GM10266 (cell line): ENCODE measurements around the gene C5orf58.
"Not testable (repeated sequence)": the region's sequence is repeated elsewhere in the genome, so short reads cannot be mapped to it uniquely, and the experiment has no call there.

Experiments used
- DNase-seq: peaks from one replicate; pipeline ENCODE4 v3.0.0; 2012; ENCODE audit errors: extremely low spot score
- TF ChIP-seq, protein P1 (sequence below): IDR thresholded peaks from 2 replicates; pipeline ENCODE4 v1.5.1; 2012; ENCODE audit warnings: mild to moderate bottlenecking, low read depth; ENCODE audit not compliant: control insufficient read depth, insufficient read depth; ENCODE audit errors: missing control alignments

The C5orf58 gene

DNA sequence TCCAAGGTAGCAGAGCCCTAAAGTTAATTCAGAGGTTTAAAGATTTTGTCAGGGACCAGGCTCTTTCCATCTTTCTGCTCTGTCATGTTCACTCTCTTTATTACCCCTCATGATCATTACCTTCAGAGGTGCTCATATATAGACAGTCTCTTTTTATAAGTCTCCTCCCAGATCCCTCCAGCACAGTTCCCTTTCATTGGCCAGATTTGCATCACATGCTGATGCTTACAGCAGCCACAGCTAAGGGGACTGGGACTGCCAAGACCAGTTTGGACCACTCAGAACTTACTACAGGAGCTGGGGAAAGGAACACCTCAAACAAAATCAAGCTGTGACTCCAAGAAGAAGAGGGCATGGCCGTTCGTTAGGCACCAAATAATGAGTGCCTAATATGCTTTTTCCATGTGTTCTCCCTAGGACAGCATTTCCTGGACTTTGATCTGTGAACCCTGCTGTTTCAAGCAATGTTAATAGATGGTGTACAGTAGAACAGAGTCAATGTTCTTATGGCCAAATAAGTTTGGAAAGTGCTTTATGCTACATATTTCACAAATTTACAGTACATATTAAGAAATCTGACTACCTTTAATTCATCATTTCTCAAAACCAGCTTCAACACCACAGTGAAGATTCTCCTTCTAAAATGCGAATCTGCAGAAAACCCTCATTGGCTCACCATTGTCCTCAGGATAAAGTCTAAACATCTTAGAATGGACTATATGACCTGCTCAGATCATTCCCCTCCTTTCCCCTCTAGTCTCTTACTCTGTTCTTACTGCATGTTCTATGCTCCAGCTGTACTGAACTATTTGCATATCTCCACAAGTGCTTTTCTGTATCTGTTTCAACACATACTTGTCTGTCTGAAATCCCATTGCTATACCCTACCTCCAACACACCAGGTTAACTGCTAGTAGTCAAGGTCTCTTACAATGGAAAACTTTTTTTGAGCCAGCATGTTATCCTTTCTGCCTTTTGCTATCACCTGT is 3.4 kb downstream of the C5orf58 start:
- TF ChIP-seq, protein P1, sequence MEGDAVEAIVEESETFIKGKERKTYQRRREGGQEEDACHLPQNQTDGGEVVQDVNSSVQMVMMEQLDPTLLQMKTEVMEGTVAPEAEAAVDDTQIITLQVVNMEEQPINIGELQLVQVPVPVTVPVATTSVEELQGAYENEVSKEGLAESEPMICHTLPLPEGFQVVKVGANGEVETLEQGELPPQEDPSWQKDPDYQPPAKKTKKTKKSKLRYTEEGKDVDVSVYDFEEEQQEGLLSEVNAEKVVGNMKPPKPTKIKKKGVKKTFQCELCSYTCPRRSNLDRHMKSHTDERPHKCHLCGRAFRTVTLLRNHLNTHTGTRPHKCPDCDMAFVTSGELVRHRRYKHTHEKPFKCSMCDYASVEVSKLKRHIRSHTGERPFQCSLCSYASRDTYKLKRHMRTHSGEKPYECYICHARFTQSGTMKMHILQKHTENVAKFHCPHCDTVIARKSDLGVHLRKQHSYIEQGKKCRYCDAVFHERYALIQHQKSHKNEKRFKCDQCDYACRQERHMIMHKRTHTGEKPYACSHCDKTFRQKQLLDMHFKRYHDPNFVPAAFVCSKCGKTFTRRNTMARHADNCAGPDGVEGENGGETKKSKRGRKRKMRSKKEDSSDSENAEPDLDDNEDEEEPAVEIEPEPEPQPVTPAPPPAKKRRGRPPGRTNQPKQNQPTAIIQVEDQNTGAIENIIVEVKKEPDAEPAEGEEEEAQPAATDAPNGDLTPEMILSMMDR: no peak
- DNase-seq: no peak

DNA sequence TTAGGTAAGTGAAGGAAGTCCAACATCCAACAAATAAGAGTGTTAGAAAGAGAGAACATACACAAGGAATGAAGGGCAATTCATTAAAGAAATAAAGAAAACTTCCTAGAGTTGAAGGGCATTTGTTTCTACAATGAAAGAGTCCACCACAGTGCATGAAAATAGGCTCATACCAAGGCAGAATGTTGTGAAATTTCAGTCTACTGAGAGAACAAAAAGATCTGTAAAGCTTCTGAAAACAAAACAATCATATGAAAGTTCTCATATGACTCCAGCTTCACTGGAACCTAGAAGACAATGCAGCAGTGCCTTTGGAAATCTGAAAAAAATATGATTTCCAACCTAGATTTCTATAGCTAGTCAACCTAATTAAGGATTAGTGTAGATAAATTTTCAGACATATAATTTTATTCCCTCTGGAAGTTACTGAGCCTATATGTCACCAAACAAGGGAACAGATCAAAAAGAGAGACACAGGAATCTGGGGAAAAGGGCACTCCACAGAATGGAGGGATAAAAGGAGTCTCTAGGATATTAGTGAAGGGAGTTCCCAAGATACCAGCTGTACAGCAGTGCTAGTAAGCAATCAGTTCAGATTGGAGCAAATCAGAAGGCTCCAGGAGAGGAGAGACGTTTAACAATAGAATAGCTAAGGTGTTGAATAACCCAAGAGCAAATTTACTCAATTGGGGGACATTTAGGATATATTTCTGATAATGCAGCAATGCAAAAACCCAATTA is 5.8 kb downstream of the C5orf58 start:
- DNase-seq: no peak
- TF ChIP-seq, protein P1: no peak

DNA sequence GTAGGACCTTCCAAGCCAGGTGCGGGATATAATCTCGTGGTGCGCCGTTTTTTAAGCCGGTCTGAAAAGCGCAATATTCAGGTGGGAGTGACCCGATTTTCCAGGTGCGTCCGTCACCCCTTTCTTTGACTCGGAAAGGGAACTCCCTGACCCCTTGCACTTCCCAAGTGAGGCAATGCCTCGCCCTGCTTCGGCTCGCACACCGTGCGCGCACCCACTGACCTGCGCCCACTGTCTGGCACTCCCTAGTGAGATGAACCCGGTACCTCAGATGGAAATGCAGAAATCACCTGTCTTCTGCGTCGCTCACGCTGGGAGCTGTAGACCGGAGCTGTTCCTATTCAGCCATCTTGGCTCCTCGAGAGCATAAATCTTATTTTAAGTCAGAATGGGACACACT is 12.7 kb downstream of the C5orf58 start:
- not testable (repeated sequence) for DNase-seq

DNA sequence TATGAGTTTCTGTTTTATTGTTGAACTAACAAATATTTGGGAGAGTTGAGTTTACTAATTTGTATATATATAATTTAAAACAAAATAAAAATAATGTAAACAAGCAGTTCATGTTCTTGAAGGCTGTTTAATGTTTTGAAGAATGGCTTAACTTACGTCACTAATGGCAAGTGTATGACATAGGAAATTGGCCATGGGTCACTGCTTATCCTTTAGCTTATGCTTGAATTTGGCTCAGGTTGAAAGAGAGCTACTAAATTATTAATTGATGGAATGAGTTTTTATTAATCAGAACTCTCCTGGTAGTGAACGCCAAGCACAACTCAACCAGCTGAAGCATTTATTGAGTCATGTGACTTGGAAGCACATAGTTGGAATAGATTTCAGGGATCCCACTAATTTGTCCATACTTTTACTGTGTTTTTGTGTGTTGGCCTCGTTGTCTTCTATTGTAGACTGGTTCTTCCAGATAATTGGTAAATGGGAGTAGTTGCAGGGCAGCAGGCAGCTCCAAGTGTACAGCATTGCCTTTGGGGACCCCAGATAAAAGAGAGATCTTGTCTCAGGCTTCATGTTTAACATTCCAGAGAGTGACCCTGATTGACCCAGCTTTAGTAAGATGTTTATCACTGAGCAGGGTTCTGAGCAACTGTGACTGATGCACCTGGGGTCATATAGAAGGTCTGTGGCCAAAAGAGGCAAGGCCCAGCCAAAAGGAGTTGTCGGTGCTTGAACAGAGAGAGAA is 13.5 kb downstream of the C5orf58 start:
- DNase-seq: no peak
- TF ChIP-seq, protein P1: no peak

DNA sequence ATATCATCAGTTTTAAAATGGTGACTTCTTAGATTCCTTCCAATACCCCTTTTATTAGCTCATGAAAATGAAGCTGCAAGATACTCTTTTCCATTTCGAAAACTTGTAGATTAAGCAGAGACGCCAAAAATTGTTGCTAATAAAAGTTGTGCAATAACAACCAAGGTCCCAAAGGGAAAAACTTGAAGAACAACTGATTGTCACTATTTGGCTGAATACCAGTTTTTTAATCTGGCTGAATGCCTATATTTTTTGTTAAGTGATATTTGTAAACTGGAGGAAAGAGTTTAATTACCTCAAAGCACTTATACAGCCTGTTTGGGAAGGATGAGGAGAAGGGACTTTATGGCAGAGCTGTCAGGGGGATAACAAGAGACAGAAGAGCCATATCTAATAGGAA is 14.6 kb downstream of the C5orf58 start:
- TF ChIP-seq, protein P1: no peak
- DNase-seq: no peak

DNA sequence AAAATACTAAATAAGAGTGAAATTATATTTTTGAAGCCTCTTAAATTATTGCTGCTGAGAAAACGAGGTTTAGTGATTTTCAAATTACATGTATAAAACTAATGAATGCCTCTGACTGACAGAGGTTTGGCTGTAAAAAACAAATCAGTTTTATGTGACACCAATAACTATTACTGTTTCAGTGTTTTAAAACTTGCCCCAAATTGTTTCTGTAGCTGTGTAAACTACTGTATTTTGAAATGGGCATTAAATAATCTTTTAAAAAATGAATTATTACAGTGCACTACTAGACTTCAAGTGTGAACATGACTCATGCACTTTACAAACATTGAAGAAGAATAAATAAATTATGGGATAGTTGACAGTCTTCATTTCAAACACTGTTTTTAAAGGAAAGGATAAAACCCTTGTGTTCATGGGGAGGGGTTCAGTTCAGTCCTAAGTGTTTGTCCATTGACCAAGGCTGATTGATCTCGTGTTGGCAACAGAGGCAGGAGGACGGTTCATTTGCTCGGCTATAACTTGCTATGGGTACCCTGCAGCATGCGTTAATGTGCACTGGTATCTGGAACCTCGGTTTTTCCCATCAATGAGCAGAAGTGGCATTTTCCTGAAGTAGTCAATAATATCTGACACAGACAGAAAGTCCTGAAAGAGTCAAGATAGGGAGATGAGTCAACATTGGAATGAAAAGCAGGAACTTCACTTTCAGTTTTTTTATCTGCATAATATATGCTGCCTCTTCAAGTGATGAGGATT is 15.6 kb downstream of the C5orf58 start:
- no peak for DNase-seq
- TF ChIP-seq, protein P1: no peak

DNA sequence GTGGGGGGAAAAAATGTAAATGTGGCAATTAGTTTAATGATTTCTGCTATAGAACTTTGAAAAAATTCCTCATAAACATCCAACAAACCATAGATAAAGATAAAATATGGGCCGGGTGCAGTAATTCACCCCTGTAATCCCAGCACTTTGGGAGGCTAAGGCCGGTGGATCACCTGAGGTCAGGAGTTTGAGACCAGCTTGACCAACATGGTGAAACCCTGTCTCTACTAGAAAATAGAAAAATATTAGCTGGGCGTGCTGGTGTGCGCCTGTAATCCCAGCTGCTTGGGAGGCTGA is 16.1 kb downstream of the C5orf58 start:
- DNase-seq: not testable (repeated sequence)
